ENCODE measurements around the gene DNAJB5.
"Not testable (repeated sequence)": the region's sequence is repeated elsewhere in the genome, so short reads cannot be mapped to it uniquely, and the experiment has no call there.

The DNAJB5 gene

GRCh38 chr9:34989003-34989945, at the start of gene DNAJB5:
TSS of gene DNAJB5 (plus strand) at chr9:34989745. CDS start at chr9:34990631, 886 bp downstream.
- DNase-seq (ENCODE audit: low read depth in 1 of 2, low spot score in 1 of 2) = peak; percentile 94 to 96

DNA sequence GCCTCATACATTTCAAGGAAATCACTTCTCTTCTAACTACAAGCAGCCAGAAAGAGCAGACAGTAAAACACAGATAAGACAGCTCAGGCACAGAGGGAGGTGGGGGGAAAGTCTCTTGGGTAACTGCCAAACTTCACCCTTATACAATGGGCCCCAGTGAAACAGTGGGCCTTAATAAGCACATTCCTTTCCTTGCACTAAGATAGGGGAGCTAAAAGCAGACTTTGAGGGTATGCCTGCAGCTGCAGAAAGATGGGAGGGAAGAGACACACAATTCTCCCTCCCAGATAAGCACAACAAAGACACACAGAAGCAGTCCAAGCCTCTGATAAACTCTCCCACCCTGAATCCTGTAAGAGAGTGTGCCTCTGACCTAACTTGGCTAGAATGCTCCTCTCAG, 49.6 kb upstream of the DNAJB5 start:
- not testable (repeated sequence) for DNase-seq (ENCODE audit: low read depth in 1 of 2, low spot score in 1 of 2)

DNA sequence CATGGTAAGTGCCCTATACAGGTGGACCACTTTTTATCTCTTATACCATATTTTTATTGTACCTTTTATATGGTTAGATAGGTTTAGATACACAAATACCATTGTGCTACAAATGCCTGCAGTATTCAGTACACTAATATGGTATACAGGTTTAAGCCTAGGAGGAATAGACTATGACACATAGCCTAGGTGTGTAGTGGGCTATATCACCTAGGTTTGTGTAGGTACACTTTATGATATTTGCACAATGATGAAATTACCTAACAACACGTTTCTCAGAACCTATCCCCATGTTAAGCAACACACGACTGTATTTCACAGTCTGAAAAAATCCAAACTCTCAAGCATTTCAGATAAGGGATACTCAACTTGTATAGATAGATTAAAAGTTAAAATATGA, 41.1 kb upstream of the DNAJB5 start:
- DNase-seq (ENCODE audit: low read depth in 1 of 2, low spot score in 1 of 2) = no peak

DNA sequence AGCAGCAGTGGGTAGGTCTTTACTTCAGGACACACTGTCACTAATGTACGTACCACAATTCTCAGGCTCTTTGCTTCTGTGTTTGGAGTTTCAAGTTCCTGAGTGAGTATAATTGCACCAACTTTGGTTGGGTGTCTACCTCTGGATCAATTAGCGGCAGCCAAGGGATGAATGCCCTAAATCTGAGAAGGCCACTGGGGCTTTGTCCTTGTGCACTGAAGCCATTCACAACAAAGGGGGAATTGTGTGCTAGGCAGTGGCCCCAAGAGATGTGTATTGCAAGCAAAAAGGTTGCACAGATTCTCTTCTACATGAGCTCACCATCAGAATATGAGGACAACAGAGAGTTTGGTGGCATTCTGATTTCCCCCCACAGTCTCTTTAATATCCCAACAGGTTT, 35.3 kb upstream of the DNAJB5 start:
- no peak for DNase-seq (ENCODE audit: low read depth in 1 of 2, low spot score in 1 of 2)

DNA sequence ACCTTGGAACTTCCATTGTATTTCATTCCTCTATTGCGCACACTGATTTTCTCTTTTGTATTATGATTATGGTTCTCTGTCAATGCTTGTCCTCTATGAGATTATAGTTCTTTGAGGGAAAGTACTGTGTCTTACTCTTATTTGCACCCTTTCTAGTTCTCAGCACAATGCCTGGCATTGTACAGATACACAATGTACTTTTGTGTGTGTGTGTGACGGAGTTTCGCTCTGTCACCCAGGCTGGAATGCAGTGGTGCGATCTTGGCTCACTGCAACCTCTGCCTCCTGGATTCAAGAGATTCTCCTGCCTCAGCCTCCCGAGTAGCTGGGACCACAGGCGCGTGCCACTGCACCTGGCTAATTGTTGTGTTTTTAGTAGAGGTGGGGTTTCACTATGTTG, 33.5 kb upstream of the DNAJB5 start:
- not testable (repeated sequence) for DNase-seq (ENCODE audit: low read depth in 1 of 2, low spot score in 1 of 2)

- DNase-seq (ENCODE audit: low read depth in 1 of 2, low spot score in 1 of 2) = no peak
Measured at GRCh38 chr9:34956648-34957047, 32.9 kb upstream of the DNAJB5 start.

- DNase-seq (ENCODE audit: low read depth in 1 of 2, low spot score in 1 of 2) = no peak
Measured at GRCh38 chr9:34957492-34958410, 31.8 kb upstream of the DNAJB5 start, which contains the start of gene PHF24. TSS of gene PHF24 (plus strand) at chr9:34958285. CDS start at chr9:34971299, 13,014 bp downstream.

GRCh38 chr9:34958411-34958982, 31.0 kb upstream of the DNAJB5 start:
- no peak for DNase-seq (ENCODE audit: low read depth in 1 of 2, low spot score in 1 of 2)

GRCh38 chr9:34959461-34959860, 30.1 kb upstream of the DNAJB5 start:
- no peak for DNase-seq (ENCODE audit: low read depth in 1 of 2, low spot score in 1 of 2)

DNA sequence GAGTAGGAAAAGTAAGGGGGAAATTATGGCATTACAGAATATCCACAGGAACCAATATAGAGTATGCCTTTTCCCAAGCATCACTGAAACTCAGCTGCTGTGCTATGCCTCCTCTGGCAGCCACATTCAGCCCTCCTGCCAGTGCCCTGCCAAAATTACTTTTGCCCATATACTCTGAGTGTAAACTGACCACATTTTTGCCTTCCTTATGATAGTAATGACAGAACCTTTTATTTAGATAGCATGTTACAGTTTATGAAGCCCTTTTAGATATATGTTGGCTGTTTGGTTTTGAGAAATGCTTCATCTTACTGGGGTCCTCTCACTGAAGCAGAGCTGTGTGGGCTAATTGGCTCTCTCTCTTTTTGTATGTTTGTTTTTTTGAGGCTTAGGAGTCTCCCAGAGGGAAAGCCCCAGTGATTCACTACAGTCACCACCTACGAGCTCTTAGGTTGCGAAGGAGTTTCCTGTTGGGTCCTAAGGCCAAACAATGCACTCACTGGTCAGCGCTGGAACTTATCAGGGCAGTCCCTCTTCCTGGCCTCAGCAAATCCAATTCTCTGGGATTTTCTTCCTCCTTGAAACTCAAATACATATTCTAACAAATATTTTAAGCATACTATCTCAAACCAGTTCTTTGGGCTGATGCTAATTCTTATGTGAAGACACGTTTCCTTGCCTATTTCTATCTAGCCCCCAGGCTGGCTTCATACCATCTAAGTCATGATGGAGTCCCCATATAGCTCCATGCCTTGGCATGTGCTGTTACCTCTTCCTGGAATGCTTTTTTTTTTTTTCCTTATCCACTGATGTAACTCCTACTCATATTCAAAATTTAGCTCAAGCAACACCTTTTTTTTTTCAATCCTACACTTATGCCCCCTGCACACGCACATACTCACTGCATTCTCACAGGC, 27.7 kb upstream of the DNAJB5 start:
- DNase-seq (ENCODE audit: low read depth in 1 of 2, low spot score in 1 of 2) = no peak

DNA sequence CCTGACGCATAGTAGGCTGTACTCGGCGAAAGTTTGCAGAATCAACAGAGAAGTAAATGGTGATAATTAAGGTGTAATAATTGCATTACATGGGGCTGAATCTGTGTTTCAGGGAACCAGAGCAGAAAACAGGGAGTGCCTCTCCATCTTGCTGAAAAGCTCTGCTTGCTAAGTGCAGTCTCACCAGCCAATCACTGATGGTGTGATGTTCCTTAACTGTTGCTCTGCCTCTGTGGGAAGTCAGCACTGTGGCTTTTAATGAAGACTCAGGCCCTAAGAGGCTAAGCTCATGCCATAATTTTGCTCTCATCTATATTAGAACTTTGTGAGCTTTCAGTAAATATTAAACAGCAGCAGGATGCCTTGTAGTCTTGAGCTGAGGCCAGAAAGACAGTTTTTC, 27.0 kb upstream of the DNAJB5 start:
- DNase-seq (ENCODE audit: low read depth in 1 of 2, low spot score in 1 of 2) = no peak

DNA sequence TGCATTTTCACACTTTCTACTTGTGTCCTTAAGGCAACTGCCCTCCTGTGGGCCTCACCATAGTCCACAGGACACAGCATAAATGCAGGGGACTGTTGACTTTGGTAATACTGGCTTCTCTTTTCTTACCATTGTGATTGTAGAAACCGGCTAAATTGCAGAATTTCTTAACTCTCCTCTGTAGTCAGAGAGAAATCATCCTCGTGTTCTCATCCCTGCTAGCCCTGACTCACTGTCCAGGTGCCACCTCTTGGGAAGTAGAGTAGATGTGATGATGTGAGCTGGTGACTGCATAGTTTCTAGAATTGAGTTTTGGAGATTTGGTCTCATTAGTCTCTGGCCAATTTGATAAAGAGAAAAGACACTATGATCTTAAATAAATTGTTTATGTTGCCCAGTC, 26.0 kb upstream of the DNAJB5 start:
- no peak for DNase-seq (ENCODE audit: low read depth in 1 of 2, low spot score in 1 of 2)

DNA sequence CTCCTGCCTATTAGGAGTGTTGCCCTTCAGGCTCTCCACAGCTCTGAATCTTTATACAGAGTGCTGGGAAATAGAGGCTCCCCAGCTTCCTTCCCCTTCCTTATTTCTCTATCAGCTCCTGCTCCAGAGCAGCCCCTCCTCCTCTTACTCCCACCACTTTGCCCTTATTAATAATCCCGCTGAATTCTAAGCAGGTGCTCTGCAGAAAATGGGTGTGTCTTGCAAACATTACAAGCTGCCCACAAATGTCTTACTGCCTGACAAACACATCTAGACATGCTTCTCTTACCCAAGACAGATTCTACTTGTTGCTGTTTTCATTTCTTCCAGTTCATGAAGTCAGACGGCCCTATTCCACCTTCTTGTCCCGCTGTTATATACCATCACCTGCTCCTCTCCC, 25.1 kb upstream of the DNAJB5 start:
- DNase-seq (ENCODE audit: low read depth in 1 of 2, low spot score in 1 of 2) = no peak

GRCh38 chr9:34971146-34971811, 18.3 kb upstream of the DNAJB5 start:
- DNase-seq (ENCODE audit: low read depth in 1 of 2, low spot score in 1 of 2) = no peak

GRCh38 chr9:34974664-34975063, 14.9 kb upstream of the DNAJB5 start:
- no peak for DNase-seq (ENCODE audit: low read depth in 1 of 2, low spot score in 1 of 2)

DNA sequence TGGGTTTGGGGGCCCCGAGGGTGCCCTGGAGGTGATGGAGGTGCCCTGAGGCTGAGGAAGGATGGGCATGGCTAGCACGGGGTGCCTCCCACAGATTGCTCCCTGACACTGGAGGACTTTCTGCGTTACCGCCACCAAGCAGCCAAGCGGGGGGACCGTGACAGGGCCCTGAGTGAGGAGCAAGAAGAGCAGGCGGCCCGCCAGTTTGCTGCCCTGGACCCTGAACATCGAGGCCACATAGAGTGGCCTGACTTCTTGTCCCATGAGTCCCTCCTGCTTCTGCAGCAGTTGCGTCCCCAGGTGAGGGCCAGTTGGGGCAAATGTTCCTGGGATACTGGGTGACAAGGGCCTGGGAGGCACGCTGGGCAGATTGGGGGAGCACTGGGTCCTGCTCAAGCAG, 13.1 kb upstream of the DNAJB5 start:
- no peak for DNase-seq (ENCODE audit: low read depth in 1 of 2, low spot score in 1 of 2)

GRCh38 chr9:34976992-34977391, 12.6 kb upstream of the DNAJB5 start:
- no peak for DNase-seq (ENCODE audit: low read depth in 1 of 2, low spot score in 1 of 2)

DNA sequence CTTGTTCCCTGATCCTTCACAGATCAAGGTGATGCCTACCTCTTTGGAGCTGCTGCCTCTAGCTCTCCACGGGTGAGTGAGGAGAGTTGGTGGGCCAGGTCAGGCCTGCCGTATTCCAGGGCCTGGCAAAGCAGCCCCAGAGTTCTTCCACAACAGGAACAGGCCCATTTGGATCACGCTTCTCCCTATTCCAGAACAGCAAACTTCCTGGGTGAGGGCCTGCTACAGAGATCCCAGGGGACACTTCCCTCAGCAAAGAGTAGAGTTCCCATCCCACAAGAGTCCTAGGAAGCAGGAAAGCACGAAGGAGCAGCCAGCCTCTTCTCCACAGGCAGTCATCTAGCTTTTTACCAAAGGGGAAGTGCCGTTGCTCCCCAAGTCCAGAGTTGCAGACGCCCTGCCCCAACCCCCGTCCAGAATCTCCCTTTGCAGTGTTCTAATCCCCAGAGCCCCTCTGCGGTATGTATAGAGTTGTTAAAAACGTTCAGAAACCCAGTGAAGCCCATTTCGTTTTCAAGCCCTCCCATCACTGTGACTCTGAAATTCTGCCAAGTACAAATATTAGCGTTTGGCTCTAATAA, 9.3 kb upstream of the DNAJB5 start:
- no peak for DNase-seq (ENCODE audit: low read depth in 1 of 2, low spot score in 1 of 2)

DNA sequence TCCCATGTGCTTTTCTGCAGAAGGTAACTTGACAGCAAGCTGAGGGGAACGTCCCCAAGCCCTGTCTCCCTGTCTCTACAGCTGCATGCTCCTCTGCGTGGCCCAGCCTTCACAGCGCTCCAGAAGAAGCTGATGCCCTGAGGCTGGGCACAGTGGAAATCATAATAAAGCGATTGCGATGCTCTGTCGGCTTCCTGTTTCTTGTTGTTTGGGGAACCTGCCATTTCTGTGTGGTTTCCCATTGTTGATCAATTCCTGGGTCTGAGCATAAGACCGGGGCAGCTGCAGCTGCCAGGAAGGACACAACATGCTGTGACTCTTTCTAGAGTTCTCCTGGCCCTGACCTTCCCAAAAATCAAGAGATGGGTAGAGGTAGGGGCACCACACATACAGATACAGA, 7.2 kb upstream of the DNAJB5 start:
- DNase-seq (ENCODE audit: low read depth in 1 of 2, low spot score in 1 of 2) = no peak
